NCI-H510A treated with DMSO at 0.1 percent for 48 hours (cell line): ENCODE data around the gene HOXB2.

Experiments
- DNase-seq: peaks from one replicate; lab custom pipeline; 2025; lab: John Stamatoyannopoulos, UW

Gene HOXB2

GRCh38 chr17:48545022-48545375, at the start of gene HOXB2:
Gene HOXB2, minus strand, starts transcription at chr17:48545109. Its CDS starts 198 bp downstream, at chr17:48544911.
- no peak for DNase-seq

- DNase-seq, result peak; percentile 98
These were observed 49.1 kb upstream of the HOXB2 start for GRCh38 chr17:48593840-48594537.

DNA sequence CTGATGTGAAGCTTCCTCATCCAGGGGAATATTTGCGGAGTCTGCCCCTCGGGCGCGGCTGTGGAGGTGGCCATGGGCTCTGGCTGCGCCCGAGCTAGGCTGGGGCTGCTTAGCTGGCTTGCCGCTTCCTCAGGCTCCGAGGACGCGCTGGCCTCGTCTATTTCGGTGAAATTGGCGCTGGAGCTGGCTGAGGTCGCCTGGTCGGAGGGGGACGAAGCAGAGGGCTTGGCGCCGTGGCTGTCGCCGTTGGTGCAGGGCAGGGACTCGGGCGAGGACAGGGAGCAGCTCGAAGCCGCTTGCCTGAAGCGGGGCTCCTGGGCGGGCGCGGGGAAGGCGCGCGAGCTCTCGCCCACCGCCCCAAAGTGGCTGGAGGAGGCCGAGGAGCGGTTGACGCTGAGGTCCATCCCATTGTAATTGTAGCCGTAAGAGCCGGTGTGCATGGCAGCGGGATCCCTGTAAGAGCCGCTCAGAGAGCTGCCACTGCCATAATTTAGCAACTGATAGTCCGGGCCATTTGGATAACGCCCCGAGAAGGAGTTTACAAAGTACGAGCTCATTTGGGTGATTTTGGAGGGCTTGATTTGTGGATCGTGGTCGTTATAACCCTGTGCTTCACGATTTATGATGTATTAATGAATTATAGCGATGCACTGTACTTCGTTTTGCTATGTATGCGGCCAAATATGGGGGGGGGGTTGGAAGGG, 48.4 kb upstream of the HOXB2 start, which contains the start of gene HOXB5:
HOXB5 (minus strand) TSS at position 654 of the 704 bp plus-strand sequence; CDS start at position 557, 97 bp downstream.
- no peak for DNase-seq

GRCh38 chr17:48592577-48592976, 47.7 kb upstream of the HOXB2 start:
- no peak for DNase-seq

DNA sequence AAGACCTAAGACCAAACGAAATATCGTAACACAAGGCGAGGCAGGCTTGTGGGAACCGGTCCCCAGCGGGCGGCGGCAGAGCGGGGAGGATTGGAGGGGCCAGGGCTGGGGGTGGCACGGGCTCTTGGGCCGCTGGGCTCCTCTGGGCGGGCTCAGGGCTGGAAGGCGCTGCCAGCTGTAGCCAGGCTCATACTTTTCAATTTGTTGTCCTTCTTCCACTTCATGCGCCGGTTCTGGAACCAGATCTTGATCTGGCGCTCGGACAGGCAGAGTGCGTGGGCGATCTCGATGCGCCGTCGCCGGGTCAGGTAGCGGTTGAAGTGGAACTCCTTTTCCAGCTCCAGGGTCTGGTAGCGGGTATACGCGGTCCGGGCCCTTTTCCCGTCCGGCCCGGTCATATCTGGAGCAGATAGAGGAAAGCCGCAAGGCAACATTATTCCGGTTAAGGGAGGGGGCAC, 47.2 kb upstream of the HOXB2 start:
- no peak for DNase-seq

DNA sequence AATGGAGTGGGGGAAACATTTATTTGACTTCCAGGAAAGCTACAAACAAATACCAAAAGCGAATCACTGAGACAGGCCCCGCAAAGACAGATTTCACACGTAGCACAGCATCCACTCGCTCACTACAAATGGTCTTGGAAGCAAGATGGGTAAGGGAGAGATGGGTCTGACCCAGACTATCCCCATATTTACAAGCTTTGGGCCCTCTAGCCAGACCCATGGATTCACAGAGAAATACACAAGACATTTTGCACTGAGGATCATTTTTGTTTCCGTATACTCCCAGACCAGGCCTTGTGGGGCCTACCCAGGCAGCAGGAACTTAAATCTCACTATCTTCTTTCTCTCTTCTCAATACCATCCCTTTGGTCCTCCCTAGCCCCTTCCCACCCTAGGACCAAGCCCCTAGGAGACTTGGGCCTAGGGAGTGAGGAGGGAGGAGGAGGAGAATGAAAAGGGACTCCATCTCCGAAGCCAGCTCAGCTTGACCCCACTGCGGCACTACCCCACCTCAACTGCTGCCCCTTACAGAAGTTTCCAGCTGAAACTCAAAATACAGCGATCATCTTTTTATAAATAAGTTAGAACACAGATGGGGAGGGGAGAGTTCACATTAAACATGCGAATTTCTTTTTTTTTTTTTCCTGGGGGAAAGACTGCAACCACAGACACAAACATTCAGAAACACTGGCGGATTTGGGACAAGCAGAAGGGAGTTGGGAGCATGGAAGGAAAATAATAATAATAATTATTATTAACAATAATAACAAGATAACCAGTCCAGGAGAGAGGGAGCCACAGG, 46.5 kb upstream of the HOXB2 start:
- no peak for DNase-seq

- DNase-seq, result no peak
These were observed 45.8 kb upstream of the HOXB2 start for GRCh38 chr17:48590607-48591161.

- DNase-seq, result no peak
These were observed 45.1 kb upstream of the HOXB2 start, which contains the start of gene HOXB3 for GRCh38 chr17:48589831-48590606. Gene HOXB3, minus strand, starts transcription at chr17:48590241. Its CDS starts 37,767 bp downstream, at chr17:48552474.

- DNase-seq, result no peak
These were observed 44.3 kb upstream of the HOXB2 start for GRCh38 chr17:48589060-48589830.

DNA sequence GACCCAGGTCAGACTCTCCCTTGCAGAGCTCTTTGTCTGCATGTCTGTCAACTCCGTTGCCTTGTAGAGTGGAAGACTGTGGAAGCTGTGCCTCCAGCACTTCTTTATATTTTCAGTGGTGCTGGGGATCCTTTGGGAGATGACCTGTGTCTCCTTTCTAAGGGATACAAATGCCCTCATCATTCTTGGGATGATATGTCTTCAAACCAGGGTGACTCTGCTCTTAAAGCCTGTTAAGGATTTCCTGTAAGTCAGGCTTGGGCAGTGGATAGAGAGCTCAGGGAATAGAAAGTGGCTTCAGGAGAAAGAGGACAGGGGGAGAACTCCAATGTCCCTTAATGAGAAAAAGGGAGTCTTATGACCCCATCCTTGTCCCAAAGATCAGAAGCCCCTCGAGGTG, 43.6 kb upstream of the HOXB2 start:
- no peak for DNase-seq

GRCh38 chr17:48588074-48588415, 43.1 kb upstream of the HOXB2 start:
- DNase-seq, result no peak

- peak; percentile 99 for DNase-seq
These were observed 42.6 kb upstream of the HOXB2 start for GRCh38 chr17:48587276-48588073.

GRCh38 chr17:48586355-48587258, 41.7 kb upstream of the HOXB2 start:
- no peak for DNase-seq

DNA sequence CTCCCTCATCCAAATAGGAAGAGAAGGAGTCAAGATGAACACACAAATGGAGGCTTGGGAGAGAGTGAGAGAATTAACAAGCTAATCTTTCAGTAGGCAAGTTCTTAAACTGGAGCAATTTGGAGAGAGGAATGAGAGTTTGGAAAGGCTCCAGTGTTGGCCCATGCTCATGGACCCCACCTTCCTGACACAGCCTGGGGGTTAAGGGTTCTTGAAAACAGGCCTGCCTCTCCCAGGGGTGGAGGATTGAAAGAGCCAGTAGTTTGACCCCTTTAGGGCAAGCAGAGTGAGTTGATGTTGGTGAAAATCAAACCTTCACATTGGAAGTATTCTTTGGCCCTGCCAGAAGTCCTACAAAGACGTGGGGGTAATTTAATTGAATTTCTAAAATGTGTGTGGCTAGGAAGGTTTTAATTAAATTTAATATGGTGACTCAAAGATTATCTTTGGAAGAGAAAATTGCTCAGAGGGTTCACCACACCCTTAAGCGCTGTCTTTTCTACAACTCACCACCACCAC, 39.4 kb upstream of the HOXB2 start:
- no peak for DNase-seq

GRCh38 chr17:48583708-48584222, 38.9 kb upstream of the HOXB2 start:
- DNase-seq, result no peak

GRCh38 chr17:48582750-48583069, 37.8 kb upstream of the HOXB2 start:
- no peak for DNase-seq

GRCh38 chr17:48579760-48580554, 35.0 kb upstream of the HOXB2 start:
- DNase-seq, result no peak

DNA sequence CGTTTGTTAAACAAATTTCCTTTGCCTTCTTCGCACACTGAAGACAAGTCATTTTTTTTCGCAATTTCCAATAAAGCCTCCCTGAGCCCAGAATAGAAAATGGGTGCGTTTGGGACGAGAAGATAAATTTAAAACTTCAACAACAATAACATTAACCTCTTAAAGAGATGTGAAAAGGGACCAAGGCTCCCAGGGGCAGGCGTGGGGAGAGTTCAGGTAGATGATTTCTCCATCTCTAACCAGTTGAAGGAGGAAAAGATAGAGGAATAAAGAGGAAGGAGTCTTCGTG, 34.5 kb upstream of the HOXB2 start:
- DNase-seq, result no peak
